GM19397 (cell line): ENCODE measurements around the gene SPI1.
A peak's percentile ranks its signal among the peaks of the same experiment; 100 is the strongest.
"Not testable (repeated sequence)": the region's sequence is repeated elsewhere in the genome, so short reads cannot be mapped to it uniquely, and the experiment has no call there.

Experiments used
- ATAC-seq: cut with Tn5 transposase; IDR thresholded peaks from one replicate; pipeline ENCODE4 v1.9.1; 2021; ENCODE audit warnings: mild to moderate bottlenecking, moderate library complexity; ENCODE audit not compliant: unreplicated experiment

Gene SPI1

DNA sequence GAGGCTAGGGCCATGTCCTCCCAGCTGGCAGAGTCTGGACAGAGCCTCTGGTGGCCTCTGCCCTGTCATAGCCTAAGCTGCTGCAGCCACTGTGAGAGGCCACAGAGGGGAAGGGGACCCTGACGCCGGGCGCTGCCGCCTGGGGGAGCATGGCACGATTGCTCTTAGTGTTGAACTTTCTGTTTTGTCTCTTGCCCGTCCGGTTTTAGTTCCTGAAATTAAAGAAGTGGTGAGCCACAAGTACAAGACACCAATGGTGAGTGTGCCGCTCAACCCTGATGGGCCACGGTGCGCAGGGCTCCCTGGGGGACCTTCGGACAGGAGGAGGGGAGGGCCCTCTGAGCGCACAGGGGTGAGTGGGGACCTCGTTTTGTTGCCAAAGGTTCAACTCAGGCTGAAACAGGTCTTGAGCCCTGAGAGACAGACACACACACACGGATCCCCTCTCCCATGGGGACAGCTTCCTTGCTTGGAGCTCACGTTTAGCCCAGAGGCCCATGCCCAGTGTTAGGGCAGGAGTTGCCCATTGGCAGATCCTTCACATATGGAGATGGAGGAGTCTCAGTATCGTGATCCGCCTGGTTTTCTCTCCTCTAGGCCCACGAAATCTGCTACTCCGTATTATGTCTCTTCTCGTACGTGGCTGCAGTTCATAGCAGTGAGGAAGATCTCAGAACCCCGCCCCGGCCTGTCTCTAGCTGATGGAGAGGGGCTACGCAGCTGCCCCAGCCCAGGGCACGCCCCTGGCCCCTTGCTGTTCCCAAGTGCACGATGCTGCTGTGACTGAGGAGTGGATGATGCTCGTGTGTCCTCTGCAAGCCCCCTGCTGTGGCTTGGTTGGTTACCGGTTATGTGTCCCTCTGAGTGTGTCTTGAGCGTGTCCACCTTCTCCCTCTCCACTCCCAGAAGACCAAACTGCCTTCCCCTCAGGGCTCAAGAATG is 49.6 kb downstream of the SPI1 start:
- ATAC-seq, result peak; percentile 72

DNA sequence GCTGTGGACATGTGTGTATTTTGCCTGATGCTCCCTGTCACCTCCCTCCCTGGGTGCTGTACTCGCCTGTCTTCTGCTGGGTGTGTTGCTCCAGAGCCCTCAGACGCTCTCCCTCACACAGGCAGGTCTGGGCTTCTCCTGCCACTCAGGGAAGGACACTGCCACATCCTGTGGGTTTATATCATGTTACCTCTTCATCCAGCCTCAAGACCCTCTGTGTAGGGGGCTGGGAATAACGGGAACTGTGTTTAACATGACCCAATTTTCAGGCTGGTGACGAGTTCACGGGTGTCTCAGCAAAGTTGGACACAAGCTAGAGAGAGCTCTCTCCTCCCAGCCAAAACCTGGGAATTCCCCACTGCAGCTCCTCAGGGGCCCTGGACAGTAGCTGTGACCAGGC is 50.4 kb downstream of the SPI1 start:
- ATAC-seq, result no peak

DNA sequence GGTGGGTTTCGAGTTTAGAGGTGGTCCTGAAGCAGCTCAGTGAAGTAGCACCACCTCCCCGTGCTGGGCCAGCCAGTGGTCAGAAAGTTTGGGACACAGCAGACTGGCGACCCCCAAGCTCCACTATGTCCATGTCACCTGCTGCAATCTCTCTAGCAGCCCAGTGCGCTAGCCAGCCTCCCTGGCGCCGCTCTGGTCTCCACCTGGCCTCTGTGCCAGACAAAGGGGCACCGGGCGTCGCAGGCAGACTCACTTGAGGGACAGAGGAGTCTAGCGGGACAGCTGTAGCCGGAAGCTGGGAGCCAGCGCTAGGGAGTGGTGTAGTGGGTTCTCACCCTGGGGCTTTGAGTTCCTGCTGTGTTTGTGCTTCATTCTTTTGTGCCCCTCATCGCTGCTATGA is 51.3 kb downstream of the SPI1 start:
- no peak for ATAC-seq

DNA sequence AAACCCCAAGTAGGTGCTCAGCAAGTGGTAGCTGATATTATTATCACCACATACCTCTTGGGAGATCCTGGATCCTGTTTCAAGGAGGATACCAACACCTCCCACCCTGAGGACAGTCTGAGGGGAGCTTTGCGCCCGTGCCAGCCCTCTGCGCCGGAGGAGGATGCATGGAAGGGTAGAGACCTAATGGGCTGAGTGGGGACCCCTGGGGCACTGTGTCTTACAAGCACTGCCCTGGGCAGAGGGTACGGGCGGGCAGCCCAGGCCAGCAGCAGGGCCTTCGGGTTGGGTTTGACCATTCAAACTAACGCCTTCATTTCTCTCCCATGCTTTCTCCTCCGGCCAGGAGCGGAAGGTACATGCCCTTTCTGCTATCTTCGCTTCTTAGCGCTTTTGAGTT is 52.1 kb downstream of the SPI1 start:
- no peak for ATAC-seq

DNA sequence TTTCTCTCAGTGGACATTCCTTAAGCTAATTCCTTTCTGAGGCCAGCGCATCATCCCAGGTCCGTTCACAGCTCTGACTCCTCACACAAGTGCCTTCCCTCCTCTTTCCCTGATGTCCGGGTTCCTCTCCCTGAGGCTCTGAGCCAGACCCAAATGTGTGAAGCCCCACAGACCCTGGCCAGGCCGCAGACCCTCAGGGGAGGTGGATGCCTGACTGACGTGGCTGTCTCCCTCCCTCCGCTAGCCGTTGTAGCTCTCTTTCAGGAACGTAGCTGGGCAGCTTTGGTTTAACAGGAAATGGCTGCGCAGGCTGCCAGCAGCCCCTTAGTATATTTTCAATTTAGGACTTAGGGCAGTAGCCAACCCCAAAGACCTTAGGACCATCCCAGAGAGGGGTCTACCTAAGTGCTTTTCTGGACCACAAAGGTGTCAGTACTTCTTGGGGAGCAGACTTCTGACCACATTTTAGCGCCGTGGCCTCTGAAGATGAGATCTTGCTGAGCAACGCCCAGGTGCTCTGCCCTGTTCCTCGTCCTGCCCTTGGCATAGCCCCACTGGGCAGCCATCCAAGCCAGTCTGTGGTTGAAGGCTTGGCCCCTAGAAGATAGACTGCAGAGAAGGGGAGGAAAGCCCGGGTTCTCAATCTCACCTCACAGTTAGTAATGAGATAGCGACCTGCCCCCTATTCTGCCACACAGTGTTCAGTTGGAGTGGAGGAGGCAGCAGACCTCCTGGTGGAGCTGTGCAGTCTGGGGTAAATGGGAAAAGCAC is 52.9 kb downstream of the SPI1 start:
- ATAC-seq, result no peak

DNA sequence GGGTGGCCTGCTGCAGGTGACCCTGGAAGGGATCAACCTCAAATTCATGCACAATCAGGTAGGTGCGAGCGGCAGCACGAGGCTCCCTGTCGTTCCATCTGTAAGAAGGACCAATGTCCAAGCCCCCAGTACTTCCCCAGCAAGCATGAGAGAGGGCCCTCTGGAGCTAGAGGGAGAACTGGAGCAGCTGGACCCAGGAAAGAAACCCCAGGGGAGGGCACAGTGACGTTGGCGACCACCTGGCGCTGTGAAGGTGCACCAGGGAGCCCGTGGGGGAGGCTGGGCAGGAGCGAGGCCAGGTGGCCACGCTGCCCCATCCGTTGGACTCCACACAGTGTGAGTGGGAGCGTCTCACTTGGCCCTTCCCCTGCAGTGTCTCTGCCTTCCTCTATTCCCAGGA is 53.8 kb downstream of the SPI1 start:
- ATAC-seq, result no peak

DNA sequence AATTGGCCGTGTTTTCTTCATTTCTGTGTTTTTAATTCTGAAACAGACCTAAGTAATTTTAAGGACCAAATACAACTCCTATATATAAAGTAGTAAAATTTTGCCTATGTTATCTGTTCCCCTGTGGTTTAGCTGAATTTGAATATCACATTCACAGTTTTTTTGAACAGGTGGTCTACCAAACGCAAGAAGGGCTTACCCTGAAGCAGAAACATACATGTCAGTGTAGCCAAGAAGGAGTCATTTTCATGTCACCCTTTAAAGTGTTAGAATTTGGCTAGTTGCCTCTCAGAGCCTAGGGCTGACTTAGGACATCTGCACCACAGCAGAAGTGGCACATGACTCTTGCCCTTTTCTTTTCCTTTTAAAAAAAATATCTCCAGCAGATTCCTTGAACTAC is 60.2 kb downstream of the SPI1 start:
- no peak for ATAC-seq

DNA sequence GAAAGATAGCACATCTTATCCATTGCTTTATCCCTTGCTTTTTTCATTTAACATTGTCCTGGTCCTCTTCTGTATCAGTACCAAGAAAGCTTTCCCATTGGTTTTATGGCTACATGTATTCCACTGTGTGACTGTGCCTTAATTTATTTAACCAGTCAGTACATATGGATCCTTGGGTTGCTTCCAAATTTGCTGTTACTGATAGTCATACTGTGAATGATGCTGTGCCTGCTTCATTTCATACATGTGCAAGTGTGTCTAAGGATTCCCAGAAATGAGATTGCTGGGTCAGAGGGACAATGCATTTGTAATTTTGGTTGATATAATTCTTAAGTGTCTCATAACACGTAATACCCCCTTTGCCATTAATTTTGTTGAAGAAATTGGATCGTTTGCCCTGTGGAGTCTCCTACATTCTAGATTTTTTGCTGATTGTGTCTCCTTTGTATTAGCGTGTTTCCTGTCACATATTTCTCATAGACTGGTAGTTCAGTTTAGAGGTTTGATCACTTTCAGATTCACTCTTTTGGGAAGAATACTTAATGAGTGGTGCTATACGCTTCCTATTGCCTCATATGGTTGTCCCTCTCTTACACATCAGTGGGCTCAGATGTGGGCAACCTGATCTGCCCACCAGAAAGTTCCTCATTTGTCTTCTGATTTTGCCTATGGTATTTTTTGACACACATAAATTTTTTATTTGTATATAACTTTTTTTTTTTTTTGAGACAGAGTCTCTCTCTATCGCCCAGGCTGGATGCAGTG is 61.1 kb downstream of the SPI1 start:
- ATAC-seq, result no peak

DNA sequence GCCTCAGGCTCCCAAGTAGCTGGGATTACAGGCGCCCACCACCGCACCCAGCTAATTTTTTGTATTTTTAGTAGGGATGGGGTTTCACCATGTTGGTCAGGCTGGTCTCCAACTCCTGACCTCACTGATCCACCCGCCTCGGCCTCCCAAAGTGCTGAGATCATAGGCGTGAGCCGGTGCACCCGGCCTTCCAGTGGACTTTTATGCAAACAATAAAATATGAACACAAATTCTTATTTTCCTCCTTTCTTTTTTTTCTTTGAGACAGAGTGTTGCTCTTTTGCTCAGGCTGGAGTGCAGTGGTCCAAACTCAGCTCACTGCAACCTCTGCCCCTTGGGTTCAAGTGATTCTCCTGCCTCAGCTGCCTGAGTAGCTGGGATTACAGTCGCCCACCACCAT is 61.8 kb downstream of the SPI1 start:
- not testable (repeated sequence) for ATAC-seq

DNA sequence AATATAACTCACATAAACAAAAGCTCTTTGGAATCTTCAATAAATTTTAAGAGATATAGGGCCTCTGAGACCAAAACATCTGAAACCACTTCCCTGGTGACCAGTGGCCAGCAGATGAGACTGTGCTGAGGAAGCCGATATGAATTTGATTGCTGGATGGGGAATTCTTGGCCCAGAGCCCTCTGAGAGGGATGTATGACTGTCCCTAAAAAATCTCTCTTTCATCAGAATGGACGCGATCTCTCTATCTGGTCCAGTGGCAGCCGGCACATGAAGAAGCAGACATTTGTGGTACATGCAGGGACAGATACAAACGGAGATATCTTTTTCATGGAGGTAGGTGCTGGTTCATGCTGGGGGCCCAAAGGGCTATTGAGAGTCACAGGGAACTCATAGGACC is 63.4 kb downstream of the SPI1 start:
- no peak for ATAC-seq

DNA sequence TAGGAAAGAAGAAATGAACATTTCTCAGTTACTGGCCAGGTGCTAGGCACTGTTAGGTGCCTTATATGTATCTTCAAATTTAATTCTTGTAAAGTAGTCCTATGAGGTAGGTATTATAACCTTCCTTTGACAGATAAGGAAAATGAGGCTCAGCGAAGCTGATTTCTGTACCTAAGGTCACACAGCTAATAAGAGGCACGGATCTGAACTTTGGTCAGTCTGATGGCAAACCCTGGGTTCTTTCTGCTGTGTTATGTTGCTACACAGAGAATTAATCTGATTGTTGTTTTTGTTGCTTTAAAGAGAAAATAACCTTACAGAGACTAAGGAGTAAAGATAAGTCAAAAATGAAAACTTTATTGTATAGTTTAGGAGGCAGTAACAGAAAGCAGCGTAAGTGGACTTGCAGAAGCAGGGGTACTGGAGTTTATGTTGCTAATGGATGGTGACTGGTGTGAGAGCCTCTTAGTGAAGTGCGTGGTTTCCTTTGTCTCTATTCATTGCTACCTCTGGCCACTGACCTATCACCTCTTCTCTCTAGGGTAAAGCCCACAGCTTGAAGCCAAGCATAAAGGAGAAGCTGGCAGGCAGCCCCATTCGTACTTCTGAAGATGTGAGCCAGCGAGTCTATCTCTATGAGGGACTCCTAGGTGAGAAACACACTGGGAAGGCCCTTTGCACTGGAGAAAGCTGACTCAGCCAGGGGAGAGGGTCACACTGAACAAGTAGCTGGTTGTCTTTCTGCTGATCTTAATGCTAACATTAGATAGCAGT is 70.1 kb downstream of the SPI1 start:
- no peak for ATAC-seq

DNA sequence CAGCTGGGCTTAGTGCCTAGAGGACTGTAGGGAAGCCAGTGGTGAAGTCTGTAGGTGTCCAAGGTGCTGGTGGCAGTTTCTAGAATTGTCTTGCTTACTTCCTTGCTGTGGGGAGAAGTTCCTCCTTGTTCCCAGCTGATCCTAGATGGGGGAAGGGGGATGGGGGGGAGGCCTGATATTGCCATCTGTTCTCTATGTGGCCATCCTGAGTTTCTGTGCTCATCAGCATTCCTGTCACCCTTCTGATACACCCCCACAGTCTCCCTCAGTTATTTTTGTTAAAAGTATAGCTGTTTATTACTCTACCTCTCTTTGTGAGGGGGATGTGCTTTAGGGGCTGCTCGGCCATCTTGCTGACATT is 71.9 kb downstream of the SPI1 start:
- no peak for ATAC-seq

DNA sequence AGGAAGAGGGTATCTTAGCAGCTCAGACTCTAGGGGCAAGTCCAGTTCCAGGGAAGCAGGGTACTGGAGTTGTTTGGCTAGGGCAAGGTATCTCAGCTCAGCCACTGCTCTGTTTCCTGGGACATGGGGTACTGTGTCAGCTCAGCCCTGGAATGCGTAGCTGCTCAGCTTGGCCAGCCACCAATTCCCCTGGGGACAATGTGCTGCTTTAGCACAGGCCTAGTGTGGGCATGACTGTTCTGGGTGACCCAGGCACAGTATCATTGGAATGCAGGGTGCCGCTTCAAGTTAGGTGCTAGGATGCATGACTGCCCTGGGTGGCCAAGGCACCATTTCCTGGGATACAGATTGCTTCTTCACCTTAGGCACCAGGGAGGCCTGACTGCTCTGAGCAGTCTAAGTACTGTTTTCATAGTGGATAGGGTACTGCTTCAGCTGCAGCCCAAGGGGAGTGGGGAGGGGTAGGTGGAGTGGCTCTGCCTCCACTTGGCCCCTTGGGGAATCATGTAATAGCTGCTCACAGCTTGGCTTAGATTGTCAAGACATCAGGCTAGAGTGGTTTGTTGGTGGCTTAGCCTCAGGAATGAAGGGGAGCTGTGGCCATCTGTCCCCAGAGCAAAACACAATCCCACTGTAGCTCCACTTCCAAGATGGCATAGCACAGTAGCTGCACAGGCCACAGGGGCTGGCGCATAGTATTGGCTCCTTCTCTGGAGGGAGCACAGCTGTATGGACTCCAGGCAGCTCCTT is 72.4 kb downstream of the SPI1 start:
- no peak for ATAC-seq
